ENCODE data around the gene DYNC1H1. TPM values are rescaled to one million over a fixed set of nuclear protein-coding genes. Genes with fewer than 3 reads are reported as not detected.

The DYNC1H1 gene
- total RNA-seq, 2 experiments from 2014 or later, result 271 to 274 TPM

DNA sequence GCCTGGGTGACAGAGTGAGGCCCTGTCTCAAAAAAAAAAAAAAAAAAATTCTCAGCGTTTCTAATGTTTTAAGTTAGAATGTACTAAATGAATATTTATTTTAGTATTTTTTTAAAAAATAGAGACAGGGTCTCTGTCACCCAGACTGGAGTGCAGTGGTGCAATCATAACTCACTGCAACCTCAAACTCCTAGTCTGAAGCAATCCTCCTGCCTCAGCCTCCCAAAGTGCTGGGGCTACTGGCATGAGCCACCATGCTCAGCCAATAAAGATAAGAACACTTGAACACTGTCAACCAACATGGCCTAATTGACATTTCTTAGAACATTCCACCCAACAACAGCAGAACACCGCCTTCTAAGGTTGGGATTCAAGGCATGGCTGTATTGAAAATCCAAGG lies 5.1 kb upstream of the DYNC1H1 start:
- CTCF ChIA-PET, result interaction anchor here (1.2 to 3.2 kb wide), 4 partner anchors 13 to 252 kb away, joined by 5 to 16 read pairs (median 5); no protein-coding TSS in a partner anchor
- ATAC-seq (no peak), DNase-seq (no peak)
- Mint-ChIP-seq H3K27me3 (ENCODE audit: low read depth) (peaks cover 3% of the 10 kb centered on the region), H3K9me3 (ENCODE audit: insufficient read depth) (no peaks in the 10 kb centered on the region), H3K36me3 (ENCODE audit: low read depth) (no peaks in the 10 kb centered on the region), H3K27ac (no peak overlapping the region), H3K4me3 (no peak overlapping the region), H3K4me1 (ENCODE audit: low read depth) (peaks cover 20% of the 10 kb centered on the region)
- POLR2A ChIA-PET, result no interaction called here

DNA sequence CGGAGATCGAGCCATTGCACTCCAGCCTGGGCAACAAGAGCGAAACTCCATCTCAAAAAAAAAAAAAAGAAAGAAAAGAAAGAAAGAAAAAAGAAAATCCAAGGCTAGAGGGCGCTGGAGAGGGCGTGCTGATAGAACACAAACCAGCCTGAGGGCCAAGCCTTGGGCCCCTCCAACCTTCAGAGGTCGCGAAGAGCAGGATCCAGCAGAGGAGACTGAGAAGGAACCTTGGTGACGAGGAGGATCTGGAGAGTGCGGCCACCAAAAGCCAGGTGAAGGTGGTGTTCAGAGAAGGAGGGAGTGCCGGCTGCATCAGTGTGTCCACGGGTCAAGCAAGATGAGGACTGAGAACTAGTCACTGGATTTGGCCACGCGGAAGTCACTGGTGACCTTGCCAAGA lies 4.1 kb upstream of the DYNC1H1 start:
- POLR2A ChIA-PET, result no interaction called here

GRCh38 chr14:101961011-101961721 lies 3.2 kb upstream of the DYNC1H1 start:
- Mint-ChIP-seq H3K4me3 (no peak overlapping the region), H3K4me1 (ENCODE audit: low read depth) (peaks cover 26% of the 10 kb centered on the region), H3K27ac (no peak overlapping the region), H3K9me3 (ENCODE audit: insufficient read depth) (no peaks in the 10 kb centered on the region), H3K27me3 (ENCODE audit: low read depth) (peaks cover 3% of the 10 kb centered on the region), H3K36me3 (ENCODE audit: low read depth) (peaks cover 5% of the 10 kb centered on the region)
- ATAC-seq (no peak), DNase-seq (peak; percentile 86)
- ChIA-PET CTCF (interaction anchor here (0.7 to 4.4 kb wide), 23 partner anchors 8 to 356 kb away, joined by 3 to 33 read pairs (median 4); no protein-coding TSS in a partner anchor), POLR2A (interaction anchor here (1.0 kb wide), 1 partner anchor 254 kb away, joined by 3 read pairs; no protein-coding TSS in a partner anchor)

More for the DNA sequence above, 4.1 kb upstream of the DYNC1H1 start:
- Mint-ChIP-seq H3K27ac (no peak overlapping the region), H3K4me3 (no peak overlapping the region), H3K9me3 (ENCODE audit: insufficient read depth) (no peaks in the 10 kb centered on the region), H3K36me3 (ENCODE audit: low read depth) (no peaks in the 10 kb centered on the region), H3K4me1 (ENCODE audit: low read depth) (peaks cover 20% of the 10 kb centered on the region), H3K27me3 (ENCODE audit: low read depth) (peaks cover 3% of the 10 kb centered on the region)
- CTCF ChIA-PET, result interaction anchor here (0.6 to 4.4 kb wide), 9 partner anchors 9 to 354 kb away, joined by 3 to 33 read pairs (median 3); no protein-coding TSS in a partner anchor
- ATAC-seq (no peak), DNase-seq (peak; percentile 56)

DNA sequence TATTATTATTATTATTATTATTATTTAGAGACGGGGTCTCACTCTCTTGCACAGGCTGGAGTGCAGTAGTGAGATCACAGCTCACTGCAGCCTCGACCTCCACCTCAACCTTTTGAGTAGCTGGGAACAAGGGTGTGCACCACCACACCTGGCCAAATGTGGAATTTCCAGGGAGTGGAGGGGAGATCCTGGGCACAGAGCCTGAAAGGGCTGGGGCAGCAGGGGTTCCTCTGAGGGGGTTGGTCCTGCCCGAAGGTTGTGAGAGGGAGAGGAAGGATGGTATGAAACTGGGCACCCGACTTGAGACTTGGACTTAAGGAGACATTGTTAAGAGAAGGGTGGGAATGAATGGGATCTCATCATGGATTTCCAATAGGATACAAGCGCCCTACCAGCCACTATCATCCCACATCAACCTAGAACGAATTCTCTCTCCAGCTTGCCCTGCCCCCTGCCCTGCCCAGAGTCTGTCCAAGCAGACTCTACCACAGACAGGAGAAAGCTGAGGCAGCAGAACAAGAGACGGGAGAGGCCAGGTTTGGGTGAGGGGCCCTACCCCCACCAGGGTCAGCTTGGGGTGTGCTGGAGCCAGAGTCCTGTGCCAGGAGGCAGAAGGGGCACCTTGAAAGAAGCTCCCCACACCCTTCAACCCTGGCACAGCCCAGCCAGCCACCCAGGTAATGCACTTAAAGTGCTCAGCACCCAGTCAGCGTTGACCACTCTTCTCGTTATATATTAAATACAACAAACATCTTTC lies 2.4 kb upstream of the DYNC1H1 start:
- Mint-ChIP-seq H3K9me3 (ENCODE audit: insufficient read depth) (no peaks in the 10 kb centered on the region), H3K4me3 (no peak overlapping the region), H3K4me1 (ENCODE audit: low read depth) (peaks cover 30% of the 10 kb centered on the region), H3K27ac (no peak overlapping the region), H3K27me3 (ENCODE audit: low read depth) (peaks cover 3% of the 10 kb centered on the region), H3K36me3 (ENCODE audit: low read depth) (peaks cover 5% of the 10 kb centered on the region)
- ChIA-PET POLR2A (interaction anchor here (1.0 to 1.5 kb wide), 2 partner anchors 13 to 255 kb away, joined by 3 to 4 read pairs; no protein-coding TSS in a partner anchor), CTCF (interaction anchor here (0.7 to 4.4 kb wide), 22 partner anchors 8 to 355 kb away, joined by 3 to 33 read pairs (median 4); no protein-coding TSS in a partner anchor)
- ATAC-seq (no peak), DNase-seq (no peak)

- Mint-ChIP-seq H3K4me3 (no peak overlapping the region), H3K27ac (no peak overlapping the region), H3K4me1 (ENCODE audit: low read depth) (peaks cover 34% of the 10 kb centered on the region), H3K36me3 (ENCODE audit: low read depth) (peaks cover 5% of the 10 kb centered on the region), H3K9me3 (ENCODE audit: insufficient read depth) (no peaks in the 10 kb centered on the region), H3K27me3 (ENCODE audit: low read depth) (peaks cover 3% of the 10 kb centered on the region)
- ChIA-PET POLR2A (interaction anchor here (1.5 kb wide), 1 partner anchor 14 kb away, joined by 4 read pairs; no protein-coding TSS in a partner anchor), CTCF (interaction anchor here (1.3 to 4.4 kb wide), 8 partner anchors 9 to 352 kb away, joined by 3 to 33 read pairs (median 6); no protein-coding TSS in a partner anchor)
- ATAC-seq (no peak), DNase-seq (no peak)
These were observed 1.9 kb upstream of the DYNC1H1 start for GRCh38 chr14:101962503-101962874.

GRCh38 chr14:101963052-101963451 lies 1.3 kb upstream of the DYNC1H1 start:
- ChIA-PET CTCF (interaction anchor here (1.5 to 4.4 kb wide), 5 partner anchors 15 to 351 kb away, joined by 3 to 33 read pairs (median 8); no protein-coding TSS in a partner anchor), POLR2A (interaction anchor here (0.5 to 1.5 kb wide), 3 partner anchors 15 to 343 kb away, joined by 3 to 4 read pairs (median 3); partner anchors contain the start of gene WDR20)
- Mint-ChIP-seq H3K4me3 (no peak overlapping the region), H3K27me3 (ENCODE audit: low read depth) (peaks cover 3% of the 10 kb centered on the region), H3K4me1 (ENCODE audit: low read depth) (peaks cover 37% of the 10 kb centered on the region), H3K9me3 (ENCODE audit: insufficient read depth) (no peaks in the 10 kb centered on the region), H3K36me3 (ENCODE audit: low read depth) (peaks cover 8% of the 10 kb centered on the region), H3K27ac (no peak overlapping the region)
- DNase-seq (no peak), ATAC-seq (no peak)

DNA sequence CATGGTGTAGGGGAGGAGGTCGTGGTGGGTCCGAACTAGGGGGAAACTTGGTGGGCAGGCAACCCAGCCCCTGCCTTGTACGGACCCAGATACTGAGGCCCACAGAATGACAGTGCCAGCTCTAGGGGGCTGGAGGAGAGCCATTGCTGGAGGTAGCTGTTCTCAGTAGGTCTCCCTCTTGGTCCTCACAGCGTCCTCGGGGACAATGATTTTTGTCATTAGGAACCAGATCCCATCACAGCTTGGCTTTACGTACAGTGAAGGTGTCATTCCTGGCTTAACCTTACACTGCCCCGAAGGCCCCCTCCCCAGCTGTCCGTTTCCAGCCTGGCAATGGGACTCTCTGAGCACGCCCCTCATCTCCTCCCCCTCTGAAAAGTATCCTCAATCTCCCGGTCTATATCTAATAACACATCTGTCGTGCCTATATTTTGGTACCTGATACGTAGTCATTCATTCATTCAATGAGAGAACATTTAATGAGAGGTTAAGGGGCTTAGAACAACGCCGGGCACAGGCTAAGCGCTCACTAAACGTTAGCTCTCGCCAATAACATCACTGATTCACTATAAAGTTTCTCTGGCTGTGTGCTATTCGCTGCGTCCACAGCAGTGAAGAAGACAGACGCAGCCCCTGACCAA lies 597 bp upstream of the DYNC1H1 start:
- peak overlapping the region; percentile 68 for H3K4me3 Mint-ChIP-seq
- H3K36me3 Mint-ChIP-seq (ENCODE audit: low read depth), result peaks cover 10% of the 10 kb centered on the region
- peak overlapping the region; percentile 70 for H3K27ac Mint-ChIP-seq
- no peak for ATAC-seq
- H3K9me3 Mint-ChIP-seq (ENCODE audit: insufficient read depth), result no peaks in the 10 kb centered on the region
- H3K27me3 Mint-ChIP-seq (ENCODE audit: low read depth), result peaks cover 3% of the 10 kb centered on the region
- ChIA-PET POLR2A (interaction anchor here (0.5 to 1.5 kb wide), 6 partner anchors 10 to 385 kb away, joined by 3 to 6 read pairs (median 3); partner anchors contain the start of gene WDR20), CTCF (interaction anchor here (1.5 to 4.4 kb wide), 4 partner anchors 15 to 350 kb away, joined by 5 to 33 read pairs (median 15); no protein-coding TSS in a partner anchor)
- no peak for DNase-seq
- H3K4me1 Mint-ChIP-seq (ENCODE audit: low read depth), result peaks cover 41% of the 10 kb centered on the region

DNA sequence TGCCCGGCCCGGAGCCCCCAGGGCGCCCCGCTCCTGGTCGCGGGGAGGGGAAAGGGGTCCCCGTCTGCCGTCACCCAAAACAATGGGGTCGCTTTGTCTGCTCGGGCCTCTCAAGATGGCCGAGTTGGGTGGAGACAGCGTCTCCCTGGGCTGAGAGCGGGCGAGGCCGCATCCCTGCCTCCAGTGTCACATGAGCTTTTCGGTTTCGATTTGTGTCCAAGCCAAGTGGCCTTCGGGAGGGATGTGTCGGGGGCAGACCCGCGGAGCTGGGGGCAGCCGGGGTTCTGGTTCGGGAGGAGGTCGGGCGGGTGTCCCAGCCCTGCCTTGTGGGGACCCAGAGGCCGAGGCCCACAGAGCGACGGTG lies 790 bp downstream of the DYNC1H1 start:
- peak; percentile 82 for DNase-seq
- CTCF ChIA-PET, result interaction anchor here (0.7 to 3.0 kb wide), 9 partner anchors 14 to 351 kb away, joined by 3 to 13 read pairs (median 6); no protein-coding TSS in a partner anchor
- Mint-ChIP-seq H3K27ac (peak overlapping the region; percentile 92), H3K27me3 (ENCODE audit: low read depth) (peaks cover 3% of the 10 kb centered on the region), H3K9me3 (ENCODE audit: insufficient read depth) (no peaks in the 10 kb centered on the region), H3K4me3 (peak overlapping the region; percentile 94), H3K36me3 (ENCODE audit: low read depth) (peaks cover 16% of the 10 kb centered on the region), H3K4me1 (ENCODE audit: low read depth) (peaks cover 47% of the 10 kb centered on the region)
- POLR2A ChIA-PET, result interaction anchor here (0.6 to 1.6 kb wide), 8 partner anchors 16 to 1304 kb away, joined by 3 to 10 read pairs (median 4); no protein-coding TSS in a partner anchor
- ATAC-seq, result peak; percentile 62

GRCh38 chr14:101965770-101966722 lies 1.7 kb downstream of the DYNC1H1 start:
- peaks cover 44% of the 10 kb centered on the region for H3K4me1 Mint-ChIP-seq (ENCODE audit: low read depth)
- ATAC-seq (no peak), DNase-seq (no peak)
- no peaks in the 10 kb centered on the region for H3K9me3 Mint-ChIP-seq (ENCODE audit: insufficient read depth)
- CTCF ChIA-PET, result interaction anchor here (0.7 to 3.0 kb wide), 9 partner anchors 13 to 351 kb away, joined by 3 to 13 read pairs (median 6); no protein-coding TSS in a partner anchor
- H3K27me3 Mint-ChIP-seq (ENCODE audit: low read depth), result peaks cover 3% of the 10 kb centered on the region
- peaks cover 19% of the 10 kb centered on the region for H3K36me3 Mint-ChIP-seq (ENCODE audit: low read depth)
- peak overlapping the region; percentile 92 for H3K27ac Mint-ChIP-seq
- peak overlapping the region; percentile 94 for H3K4me3 Mint-ChIP-seq
- POLR2A ChIA-PET, result interaction anchor here (0.6 to 1.6 kb wide), 10 partner anchors 8 to 1371 kb away, joined by 3 to 10 read pairs (median 4); partner anchors contain the start of gene HSP90AA1

DNA sequence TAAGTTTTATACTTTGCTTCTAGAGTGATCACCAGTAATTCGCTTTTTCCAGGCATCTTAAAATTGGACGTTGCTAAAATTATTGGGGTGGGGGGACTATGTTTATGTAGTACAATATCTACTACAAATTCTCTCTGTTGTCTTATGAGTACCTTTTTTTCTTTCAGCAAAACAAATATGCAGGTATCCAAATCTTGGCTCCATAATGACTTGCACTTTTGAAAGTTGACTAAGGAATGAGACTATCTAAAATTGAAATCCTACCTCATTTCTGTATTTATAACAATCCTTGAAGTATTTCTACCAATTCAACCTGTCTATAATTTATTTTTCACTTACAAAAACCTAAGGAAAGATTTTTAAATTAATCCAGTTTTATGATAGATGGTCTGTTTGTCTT lies 2.4 kb downstream of the DYNC1H1 start:
- CTCF ChIA-PET, result interaction anchor here (1.8 to 2.9 kb wide), 4 partner anchors 12 to 350 kb away, joined by 4 to 13 read pairs (median 8); no protein-coding TSS in a partner anchor
- peak overlapping the region; percentile 46 for H3K4me3 Mint-ChIP-seq
- no peak for ATAC-seq

More for the DNA sequence above, 2.4 kb downstream of the DYNC1H1 start:
- no peak for DNase-seq
- Mint-ChIP-seq H3K4me1 (ENCODE audit: low read depth) (peaks cover 41% of the 10 kb centered on the region), H3K9me3 (ENCODE audit: insufficient read depth) (no peaks in the 10 kb centered on the region), H3K27ac (no peak overlapping the region), H3K36me3 (ENCODE audit: low read depth) (peaks cover 19% of the 10 kb centered on the region), H3K27me3 (ENCODE audit: low read depth) (peaks cover 3% of the 10 kb centered on the region)
- POLR2A ChIA-PET, result interaction anchor here (0.7 kb wide), 1 partner anchor 9 kb away, joined by 3 read pairs; no protein-coding TSS in a partner anchor

Data from activated CD8-positive, alpha-beta T cell treated with anti-CD3 and anti-CD28 coated beads, Interleukin-2, amount 10 ng/mL, durations not matched to agents 7 days and 5 days (primary cell).